Measurements from ENCODE around the gene ADAP1. TPM values are rescaled to one million over a fixed set of nuclear protein-coding genes. Genes with fewer than 3 reads are reported as not detected.

ADAP1 gene
- polyA plus RNA-seq, 1 experiment: 5.1 TPM

- Histone ChIP-seq H3K36me3 (ENCODE audit: control insufficient read depth, insufficient read depth, low read length) (peaks cover 30% of the 10 kb centered on the region), H3K27me3 (ENCODE audit: control insufficient read depth, insufficient read depth, low read length) (no peaks in the 10 kb centered on the region), H3K4me3 (ENCODE audit: low read depth, low read length) (no peak overlapping the region)
- TF ChIP-seq, protein P1, sequence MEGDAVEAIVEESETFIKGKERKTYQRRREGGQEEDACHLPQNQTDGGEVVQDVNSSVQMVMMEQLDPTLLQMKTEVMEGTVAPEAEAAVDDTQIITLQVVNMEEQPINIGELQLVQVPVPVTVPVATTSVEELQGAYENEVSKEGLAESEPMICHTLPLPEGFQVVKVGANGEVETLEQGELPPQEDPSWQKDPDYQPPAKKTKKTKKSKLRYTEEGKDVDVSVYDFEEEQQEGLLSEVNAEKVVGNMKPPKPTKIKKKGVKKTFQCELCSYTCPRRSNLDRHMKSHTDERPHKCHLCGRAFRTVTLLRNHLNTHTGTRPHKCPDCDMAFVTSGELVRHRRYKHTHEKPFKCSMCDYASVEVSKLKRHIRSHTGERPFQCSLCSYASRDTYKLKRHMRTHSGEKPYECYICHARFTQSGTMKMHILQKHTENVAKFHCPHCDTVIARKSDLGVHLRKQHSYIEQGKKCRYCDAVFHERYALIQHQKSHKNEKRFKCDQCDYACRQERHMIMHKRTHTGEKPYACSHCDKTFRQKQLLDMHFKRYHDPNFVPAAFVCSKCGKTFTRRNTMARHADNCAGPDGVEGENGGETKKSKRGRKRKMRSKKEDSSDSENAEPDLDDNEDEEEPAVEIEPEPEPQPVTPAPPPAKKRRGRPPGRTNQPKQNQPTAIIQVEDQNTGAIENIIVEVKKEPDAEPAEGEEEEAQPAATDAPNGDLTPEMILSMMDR (IDR thresholded peaks at IDR 0.05; ENCODE audit: insufficient read depth, low read depth, low read length): no peak
- no peak for DNase-seq (ENCODE audit: low read depth)
- ChIA-PET CTCF (no interaction called here), POLR2A (no interaction called here)
These were observed 60.8 kb downstream of the ADAP1 start for GRCh38 chr7:893686-894085.

GRCh38 chr7:892648-893593 is 61.6 kb downstream of the ADAP1 start:
- no peak for DNase-seq (ENCODE audit: low read depth)
- TF ChIP-seq, protein P1 (IDR thresholded peaks at IDR 0.05; ENCODE audit: insufficient read depth, low read depth, low read length): no peak
- ChIA-PET POLR2A (no interaction called here), CTCF (no interaction called here)
- Histone ChIP-seq H3K27me3 (ENCODE audit: control insufficient read depth, insufficient read depth, low read length) (no peaks in the 10 kb centered on the region), H3K4me3 (ENCODE audit: low read depth, low read length) (no peak overlapping the region), H3K36me3 (ENCODE audit: control insufficient read depth, insufficient read depth, low read length) (peaks cover 33% of the 10 kb centered on the region)

- ChIA-PET CTCF (no interaction called here), POLR2A (no interaction called here)
- no peak overlapping the region for H3K4me3 ChIP-seq (ENCODE audit: low read depth, low read length)
- TF ChIP-seq, protein P1 (IDR thresholded peaks at IDR 0.05; ENCODE audit: insufficient read depth, low read depth, low read length): no peak
- DNase-seq (ENCODE audit: low read depth): no peak
- no peaks in the 10 kb centered on the region for H3K27me3 ChIP-seq (ENCODE audit: control insufficient read depth, insufficient read depth, low read length)
- peaks cover 38% of the 10 kb centered on the region for H3K36me3 ChIP-seq (ENCODE audit: control insufficient read depth, insufficient read depth, low read length)
These were observed 62.7 kb downstream of the ADAP1 start for GRCh38 chr7:891805-892204.

DNA sequence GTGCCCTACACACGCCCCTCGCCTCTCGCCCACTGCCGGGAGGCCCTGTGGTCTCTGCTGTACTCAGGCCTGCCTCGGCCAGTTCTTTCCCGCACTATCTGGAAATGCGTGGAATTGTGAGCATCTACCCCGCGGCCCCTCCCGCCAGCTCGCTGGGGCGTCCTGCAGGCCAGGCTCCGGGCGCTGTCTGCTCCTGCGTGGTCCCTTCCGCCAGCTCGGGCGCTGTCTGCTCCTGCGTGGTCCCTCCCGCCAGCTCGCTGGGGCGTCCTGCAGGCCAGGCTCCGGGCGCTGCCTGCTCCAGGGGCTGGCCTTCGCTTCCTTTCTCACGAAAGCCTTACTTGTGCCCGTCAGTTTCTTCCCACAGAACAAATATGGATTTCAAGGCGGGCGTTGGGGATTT is 63.2 kb downstream of the ADAP1 start:
- POLR2A ChIA-PET: no interaction called here
- DNase-seq (ENCODE audit: low read depth): no peak
- TF ChIP-seq, protein P1 (IDR thresholded peaks at IDR 0.05; ENCODE audit: insufficient read depth, low read depth, low read length): no peak
- CTCF ChIA-PET: interaction anchor here (1.4 kb wide), 1 partner anchor 15 kb away, joined by 3 read pairs; the partner anchor contains the start of gene GET4
- peaks cover 40% of the 10 kb centered on the region for H3K36me3 ChIP-seq (ENCODE audit: control insufficient read depth, insufficient read depth, low read length)
- H3K4me3 ChIP-seq (ENCODE audit: low read depth, low read length): no peak overlapping the region
- H3K27me3 ChIP-seq (ENCODE audit: control insufficient read depth, insufficient read depth, low read length): no peaks in the 10 kb centered on the region

GRCh38 chr7:890868-891267 is 63.6 kb downstream of the ADAP1 start:
- Histone ChIP-seq H3K27me3 (ENCODE audit: control insufficient read depth, insufficient read depth, low read length) (no peaks in the 10 kb centered on the region), H3K36me3 (ENCODE audit: control insufficient read depth, insufficient read depth, low read length) (peaks cover 40% of the 10 kb centered on the region), H3K4me3 (ENCODE audit: low read depth, low read length) (no peak overlapping the region)
- ChIA-PET CTCF (interaction anchor here (1.4 kb wide), 1 partner anchor 14 kb away, joined by 3 read pairs; the partner anchor contains the start of gene GET4), POLR2A (no interaction called here)
- no peak for DNase-seq (ENCODE audit: low read depth)
- TF ChIP-seq, protein P1 (IDR thresholded peaks at IDR 0.05; ENCODE audit: insufficient read depth, low read depth, low read length): no peak
